ENCODE measurements around the gene PPM1K.
"Not testable (repeated sequence)": the region's sequence is repeated elsewhere in the genome, so short reads cannot be mapped to it uniquely, and the experiment has no call there.

PPM1K gene

DNA sequence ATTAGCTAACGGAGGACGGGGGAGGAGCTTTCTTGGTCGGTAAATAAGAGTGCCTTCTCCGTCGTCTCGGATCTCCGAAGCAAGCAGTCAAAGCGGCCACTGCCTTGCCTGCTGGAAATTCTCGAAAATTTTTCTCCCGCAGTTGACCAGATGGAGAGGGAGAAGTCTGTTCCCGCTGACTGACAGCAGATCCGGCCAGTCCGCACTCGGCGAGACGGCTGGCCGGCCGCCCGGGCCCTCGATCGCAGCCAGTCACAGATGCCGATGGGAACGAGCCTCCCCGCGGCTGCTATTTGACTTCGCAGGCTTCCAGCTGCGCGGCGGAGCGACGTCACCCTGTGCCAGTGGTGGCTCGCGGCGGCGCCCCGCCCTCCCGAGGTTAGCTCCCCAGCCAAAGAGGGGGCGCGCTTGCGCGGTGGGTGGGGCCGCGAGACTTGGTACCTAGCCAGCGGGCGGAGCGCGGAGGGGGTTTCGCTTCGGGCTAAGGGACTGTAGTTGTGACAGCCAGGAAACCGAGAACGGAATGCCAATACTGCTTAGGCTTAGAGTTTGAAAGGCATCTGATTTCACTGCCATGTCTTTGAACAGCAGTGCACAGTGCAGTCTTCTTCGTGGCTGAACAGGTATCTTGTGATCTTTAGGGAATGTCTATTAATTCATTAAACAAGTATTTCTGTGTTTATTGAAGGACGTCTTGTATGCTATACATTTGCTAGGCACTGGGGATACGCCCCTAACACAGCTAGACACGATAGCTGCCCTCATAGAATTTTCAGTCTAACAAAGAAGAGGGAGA is at the start of gene PPM1K:
Gene PPM1K (minus strand): TSS at position 123 of the 796 bp plus-strand sequence. CDS start 5,978 bp downstream, outside the sequence.
- peak; percentile 100 for DNase-seq

DNA sequence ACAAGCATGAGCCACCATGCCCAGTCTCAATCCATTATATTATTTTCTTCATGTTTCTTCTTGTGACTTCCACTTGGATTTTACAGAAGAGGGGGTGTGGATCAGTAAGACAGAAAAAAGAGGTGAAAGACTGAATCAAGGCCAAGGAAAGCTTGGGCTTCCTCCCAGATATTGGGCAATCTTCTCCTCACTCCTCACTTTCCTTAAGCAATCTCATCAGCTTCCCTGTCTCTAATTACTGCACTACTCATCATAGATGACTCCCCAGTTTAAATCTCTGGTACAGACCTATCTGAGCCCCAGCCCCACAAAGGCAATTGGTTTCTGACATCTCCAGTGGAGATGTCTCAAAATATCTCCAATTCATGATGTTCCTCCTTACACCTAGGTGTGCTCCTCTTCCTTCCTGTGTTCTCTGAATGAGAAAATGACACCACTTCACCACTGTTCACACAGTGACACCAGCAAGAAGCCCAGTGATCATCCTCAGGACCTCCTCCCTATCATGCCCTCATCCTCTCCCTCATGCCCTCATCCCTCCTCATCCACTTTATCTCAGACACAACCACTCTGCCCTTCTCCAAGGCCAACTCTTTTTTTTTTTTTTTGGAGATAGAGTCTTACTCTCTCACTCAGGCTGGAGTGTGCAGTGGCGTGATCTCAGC is 49.5 kb upstream of the PPM1K start:
- DNase-seq: no peak

DNA sequence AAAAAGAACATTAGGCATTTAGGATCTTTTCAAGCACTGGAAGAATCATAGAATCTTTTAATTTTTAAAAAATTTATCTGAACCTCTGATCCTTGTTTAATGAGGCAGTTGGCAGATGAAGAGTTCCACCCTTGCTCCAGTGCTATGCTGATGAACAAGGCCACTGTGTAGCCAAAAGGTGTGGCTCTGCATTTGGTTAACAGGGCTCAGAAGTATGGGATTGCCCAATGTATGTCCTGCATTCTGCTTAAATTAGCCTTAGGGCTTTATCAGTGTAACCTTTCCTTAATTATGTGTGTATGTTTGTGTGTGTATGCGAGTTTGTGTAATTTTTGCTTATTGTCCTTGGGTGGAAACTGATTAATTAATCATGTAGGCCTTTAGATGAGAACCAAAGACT is 43.3 kb upstream of the PPM1K start:
- DNase-seq: no peak

DNA sequence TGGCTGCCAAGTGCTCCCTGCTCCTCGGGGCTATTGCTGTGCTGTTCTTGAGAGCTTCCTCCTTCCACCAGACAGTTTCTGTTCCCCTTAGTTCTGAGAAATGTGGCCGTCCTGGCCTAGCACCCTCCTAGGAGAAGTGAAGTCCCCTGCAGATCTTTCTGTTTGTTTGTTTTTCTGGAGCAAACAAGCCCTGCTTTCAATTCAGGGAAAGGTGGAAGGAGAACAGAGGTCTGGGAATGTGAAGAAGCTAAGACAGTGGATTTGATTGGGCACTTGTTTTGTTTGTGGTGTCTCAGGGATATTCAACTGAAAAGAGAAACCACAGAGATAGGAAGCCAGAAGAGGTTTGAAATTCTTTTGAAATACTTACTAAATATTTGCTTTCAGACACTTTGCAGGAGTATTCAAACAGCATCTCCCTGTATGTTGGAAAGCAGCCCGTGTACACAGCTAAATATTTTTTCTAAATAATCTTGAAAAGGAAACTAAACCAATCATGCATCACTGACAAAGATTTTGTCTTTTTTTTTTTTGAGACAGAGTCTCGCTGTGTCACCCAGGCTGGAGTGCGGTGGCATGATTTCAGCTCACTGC is 36.5 kb upstream of the PPM1K start:
- DNase-seq: peak; percentile 60

DNA sequence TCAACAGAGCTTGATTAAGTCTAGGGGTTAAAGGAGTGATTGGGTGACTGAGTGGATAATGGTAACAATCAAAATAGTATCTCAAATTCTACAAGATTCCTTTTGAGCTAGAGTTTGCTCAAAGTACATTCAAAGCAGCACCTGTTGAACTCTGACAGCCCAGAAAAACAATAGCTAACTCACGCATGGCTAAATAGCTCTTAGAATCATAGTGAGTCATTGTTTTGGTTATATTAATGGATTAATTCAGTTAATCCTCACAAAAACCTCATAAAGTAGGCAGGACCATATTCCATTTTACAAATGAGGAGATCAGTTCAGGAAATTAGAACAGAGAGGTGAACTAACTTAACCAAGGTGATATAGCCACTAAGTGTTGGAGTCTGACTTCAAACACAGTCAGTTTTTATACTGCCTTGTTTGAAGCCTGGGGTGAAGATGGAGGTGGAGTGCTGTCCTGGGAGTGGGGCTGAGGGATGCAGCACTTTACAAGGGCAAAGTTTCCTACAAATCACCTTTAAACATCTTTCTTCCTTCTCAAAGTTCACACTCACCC is 35.9 kb upstream of the PPM1K start:
- peak; percentile 5 for DNase-seq

DNA sequence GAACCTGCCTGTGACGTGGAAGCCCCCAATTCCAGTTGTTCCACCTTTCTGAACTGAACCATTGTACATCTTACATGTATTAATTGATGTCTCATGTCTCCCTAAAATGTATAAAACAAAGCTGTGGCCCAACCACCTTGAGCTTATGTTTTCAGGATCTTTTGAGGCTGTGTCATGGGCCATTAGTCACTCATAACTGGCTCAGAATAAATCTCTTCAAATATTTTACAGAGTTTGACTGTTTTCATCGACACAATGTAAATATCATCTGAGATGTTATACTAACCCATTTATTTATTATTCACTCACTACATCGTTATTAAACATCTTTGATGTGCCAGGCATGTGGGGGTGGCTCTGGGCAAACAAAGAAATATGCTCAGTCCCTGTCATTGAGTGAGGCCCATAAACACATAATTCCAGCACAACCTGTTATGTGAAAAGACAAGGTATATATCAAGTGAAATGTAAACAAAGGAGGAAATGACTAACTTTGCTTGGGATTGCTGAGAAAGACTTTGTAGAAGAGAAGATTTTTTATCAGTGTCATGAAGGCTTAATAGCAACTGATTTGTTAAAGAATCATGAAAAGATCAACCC is 34.5 kb upstream of the PPM1K start:
- DNase-seq: no peak

DNA sequence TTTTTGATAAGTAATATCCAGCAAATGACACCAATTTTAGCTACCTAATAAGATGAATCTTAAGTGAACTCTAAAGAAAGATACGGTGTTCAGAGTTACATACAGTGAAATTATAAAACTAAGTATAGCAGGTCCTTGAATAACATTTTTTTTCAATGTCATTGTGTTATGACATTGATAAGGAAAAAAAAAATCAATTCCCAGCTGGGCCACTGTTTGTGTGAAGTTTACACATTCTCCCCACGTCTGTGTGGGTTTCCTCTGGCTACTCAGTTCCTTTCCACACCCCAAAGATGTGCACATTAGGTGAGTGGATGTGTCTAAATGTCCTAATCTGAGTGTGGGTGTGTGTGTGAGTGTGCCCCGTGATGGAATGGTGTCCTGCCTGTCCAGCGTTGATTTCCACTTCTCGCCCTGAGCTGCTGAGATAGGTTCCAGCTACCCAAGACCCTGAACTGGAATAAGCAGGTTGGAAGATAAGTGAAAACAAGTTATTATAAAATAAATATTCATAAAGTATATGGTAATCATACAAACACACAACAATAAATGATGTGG is 31.2 kb upstream of the PPM1K start:
- DNase-seq: no peak

DNA sequence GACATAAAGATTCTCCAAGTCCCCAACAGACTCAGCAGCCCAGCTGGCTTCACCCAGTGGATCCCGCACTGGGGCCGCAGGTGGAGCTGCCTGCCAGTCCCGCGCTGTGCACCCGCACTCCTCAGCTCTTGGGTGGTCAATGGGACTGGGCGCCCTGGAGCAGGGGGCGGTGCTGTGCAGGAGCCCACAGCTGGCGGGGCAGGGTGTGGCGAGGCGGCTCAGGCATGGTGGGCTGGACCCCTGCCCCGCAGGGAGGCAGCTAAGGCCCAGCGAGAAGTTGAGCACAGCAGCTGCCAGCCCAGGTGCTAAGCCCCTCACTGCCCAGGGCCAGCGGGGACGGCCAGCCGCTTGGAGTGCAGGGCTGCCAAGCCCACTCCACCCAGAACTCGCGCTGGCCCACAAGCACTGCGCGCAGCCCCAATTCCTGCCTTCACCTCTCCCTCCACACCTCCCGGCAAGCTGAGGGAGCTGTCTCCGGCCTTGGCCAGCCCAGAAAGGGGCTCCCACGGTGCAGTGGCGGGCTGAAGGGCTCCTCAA is 28.8 kb upstream of the PPM1K start:
- DNase-seq: not testable (repeated sequence)

DNA sequence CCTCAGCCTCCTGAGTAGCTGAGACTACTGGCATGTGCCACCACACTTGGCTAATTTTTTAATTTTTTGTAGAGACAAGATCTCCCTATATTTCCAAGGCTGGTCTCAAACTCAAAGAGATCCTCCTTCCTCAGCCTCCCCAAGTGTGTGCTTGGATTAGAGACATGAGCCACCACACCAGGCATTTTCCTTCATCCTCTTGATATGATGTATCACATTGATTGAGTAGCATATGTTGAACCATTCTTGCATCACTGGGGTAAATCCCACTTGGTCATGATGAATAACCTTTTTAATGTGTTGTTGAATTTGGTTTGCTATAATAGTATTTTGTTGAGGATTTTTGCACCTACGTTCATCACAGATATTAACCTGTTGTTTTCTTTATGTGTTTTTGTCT is 24.2 kb upstream of the PPM1K start:
- no peak for DNase-seq

DNA sequence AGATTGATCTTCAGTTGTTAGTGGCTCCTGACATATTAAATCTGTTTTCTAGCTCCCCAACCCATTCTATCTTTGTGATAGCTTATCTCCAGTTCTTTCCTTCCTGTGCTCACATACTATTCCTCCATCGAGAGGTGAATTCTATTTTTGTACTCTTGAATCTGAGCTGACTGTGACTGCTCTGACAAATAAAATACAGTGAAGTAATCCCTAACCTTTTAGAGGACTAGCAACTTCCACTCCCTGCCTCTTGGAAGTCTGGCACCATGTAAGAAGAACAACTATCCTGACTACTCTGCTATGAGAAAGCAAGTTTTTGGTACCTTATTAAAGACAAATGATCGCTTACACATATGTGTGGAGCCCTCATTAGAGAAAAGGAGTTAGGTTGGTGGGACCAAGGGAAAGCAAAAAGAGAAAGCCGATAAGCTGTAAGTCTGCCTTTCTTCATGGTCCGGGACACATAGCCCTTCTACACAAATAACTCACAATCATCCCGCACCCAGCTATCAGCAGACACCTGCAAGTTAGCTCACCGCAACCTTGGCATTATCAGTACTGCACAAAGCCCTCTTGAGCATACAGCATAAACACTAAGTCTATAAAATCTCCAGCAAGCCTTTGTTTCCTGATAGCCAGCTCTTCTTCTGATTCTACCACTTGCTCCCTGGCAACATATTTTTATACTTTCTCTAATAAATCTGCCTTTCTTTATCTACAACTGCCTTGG is 13.5 kb upstream of the PPM1K start:
- DNase-seq: no peak

DNA sequence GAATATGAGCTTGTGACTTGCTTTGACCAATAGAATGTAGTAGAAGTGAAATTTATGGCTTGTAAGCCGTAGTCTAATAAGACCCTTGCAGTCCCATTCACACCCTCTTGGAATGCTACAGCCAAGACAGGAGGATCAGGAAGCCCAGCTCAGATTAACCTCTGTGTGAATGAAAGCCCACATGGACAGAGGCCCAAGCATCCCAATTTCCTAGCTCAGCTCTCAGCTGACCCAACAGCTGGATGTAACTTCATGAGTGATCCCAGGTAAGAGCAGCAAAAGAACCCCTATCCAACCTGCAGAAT is 12.8 kb upstream of the PPM1K start:
- DNase-seq: no peak

DNA sequence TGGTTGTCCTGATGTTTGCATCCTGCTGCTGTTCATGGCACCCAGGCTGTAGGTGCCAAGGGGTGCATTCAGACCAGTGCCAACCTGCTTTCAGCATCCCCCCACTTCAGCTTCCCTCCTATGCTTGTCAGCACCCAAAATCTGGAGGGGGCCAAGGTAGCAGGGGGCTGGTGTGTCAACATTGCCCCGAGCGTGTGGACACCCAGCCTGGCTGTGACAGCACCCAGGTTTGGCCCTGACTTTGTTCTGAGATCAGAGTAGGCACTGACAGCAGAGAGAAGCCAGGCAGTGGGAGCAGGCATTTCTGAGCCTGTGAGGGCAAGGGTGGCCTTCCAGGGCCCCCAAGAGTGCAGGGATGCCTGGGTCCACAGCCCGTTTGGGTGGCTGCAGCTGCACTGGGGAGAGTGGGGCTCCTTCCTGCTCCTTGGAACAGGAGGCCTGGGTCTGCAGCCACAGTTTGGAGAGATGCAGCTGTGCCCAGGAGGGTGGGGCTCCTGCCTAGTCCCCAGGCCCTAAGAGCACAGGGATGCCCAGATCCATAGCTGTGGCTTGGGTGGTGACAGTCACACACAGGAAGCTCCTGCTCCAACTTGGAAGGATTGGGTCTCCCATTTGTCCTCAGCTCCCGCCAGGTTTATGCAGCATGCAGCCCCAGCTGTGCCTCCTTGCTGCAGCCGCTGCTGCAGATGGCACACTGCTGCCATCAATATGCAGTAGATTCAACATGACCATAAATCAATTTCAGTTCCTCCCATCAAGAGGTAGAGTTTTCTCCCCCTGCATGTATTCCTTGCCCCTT is 12.3 kb upstream of the PPM1K start:
- DNase-seq: no peak

DNA sequence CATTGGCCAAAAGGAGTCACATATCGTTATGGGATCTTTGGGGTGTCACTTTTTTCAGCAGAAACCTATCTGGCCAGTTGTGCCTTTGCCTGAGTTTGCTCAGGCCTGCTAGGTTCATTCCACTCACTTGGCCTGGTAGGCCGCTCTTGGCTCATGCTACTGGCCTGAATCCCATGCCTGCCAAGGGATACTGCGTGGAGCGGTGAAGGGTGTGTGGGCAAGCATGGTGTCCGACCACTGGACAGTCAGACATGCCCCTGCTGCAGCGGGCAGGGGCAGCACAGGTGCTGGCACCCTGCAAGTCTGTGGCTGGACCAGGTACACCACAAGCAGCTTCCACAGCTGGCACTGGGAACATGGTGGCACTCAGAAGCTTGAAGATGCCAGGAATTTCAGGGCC is 11.3 kb upstream of the PPM1K start:
- no peak for DNase-seq

DNA sequence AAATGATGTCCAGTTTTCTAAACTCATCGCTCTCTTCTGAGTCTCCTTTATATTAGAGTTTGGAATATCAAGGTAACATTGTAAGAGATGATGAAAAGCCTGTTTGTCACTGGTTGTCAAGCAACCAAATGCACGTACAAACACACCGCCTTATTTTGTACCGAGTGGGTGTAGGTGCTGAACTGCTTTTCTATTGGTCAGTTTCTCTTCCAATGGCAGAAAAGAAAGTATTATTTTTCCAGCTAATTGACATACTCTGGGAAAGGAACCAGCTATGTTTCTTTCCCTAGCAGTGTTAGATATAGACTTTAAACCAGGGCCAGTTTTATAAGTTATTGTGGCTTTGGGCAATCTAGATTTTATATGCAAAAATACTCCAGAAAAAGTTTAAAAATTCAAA is 6.6 kb upstream of the PPM1K start:
- no peak for DNase-seq

DNA sequence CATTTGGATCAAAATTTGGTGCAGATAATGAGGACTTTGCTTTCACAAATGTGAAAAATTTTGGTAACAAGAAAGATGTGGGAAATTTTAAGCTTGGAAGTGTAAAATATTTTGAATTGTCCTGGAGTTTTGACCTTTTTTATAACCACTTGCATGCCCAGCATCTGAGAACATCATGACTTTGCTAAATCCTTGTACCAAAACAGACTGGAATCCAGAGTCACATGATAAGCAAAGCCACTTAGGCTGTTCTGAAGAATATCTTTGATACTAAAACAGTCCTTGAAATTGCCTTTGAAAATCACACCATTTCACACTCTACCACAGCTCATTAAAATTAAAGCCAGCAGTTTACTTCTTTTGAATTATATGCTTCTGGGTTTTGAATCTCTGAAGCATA is 2.5 kb upstream of the PPM1K start:
- DNase-seq: no peak

DNA sequence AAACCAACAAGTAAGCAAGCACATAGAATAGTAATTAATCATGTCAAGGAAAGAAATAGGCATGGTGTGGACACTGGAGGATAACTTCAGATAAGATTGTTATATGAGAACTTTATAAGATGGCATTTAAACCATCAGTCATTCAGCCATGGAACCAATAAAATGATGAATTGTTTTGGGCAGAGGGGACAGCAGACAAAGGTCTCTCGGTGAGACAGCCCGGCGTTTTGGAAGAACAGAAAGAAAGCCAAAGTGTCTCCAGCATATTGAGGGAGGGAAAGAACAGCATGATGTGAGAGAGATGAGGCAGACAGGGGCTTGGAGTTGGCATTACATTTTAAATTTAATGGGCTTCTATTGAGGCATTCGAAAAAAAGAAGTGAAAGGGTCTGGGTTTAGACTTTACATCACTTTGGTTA is 883 bp upstream of the PPM1K start:
- DNase-seq: no peak

DNA sequence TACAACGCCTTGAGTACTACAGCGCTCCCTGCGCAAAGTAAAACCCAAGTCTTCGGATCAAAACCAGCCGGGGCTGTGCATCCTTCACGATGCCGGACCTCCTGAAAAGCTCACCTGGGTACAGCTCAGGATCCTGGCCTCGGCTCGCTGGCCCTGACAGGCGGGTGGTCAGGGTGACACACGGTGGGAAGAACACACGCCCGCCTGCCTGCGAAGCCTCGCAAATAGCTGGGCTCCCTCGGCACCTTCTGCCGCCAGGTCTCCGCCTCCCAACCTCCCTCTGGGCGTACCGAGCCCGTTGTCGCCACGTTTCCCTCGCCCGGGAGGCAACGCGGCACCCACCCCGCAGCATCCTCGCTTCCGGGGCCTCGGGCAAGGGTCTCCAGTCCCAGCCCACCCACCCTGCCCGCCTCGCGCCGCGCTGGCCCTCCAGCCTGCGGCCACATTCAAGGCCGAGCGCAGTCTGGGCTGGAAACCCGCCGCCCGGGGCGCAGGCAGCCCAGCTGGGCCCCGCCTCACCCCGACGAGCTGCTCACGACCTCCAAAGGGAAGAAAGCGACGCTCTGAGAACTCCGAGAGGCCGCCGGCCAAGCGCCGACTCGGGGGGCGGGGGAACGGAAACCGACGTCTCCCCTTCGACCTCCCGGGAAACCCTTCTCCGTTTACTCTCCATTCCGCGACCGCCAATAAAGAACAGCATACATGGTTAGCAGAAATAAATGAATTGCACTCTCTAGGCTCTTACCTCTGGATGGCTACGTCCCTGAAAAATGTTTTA is 511 bp downstream of the PPM1K start:
- peak; percentile 70 for DNase-seq

DNA sequence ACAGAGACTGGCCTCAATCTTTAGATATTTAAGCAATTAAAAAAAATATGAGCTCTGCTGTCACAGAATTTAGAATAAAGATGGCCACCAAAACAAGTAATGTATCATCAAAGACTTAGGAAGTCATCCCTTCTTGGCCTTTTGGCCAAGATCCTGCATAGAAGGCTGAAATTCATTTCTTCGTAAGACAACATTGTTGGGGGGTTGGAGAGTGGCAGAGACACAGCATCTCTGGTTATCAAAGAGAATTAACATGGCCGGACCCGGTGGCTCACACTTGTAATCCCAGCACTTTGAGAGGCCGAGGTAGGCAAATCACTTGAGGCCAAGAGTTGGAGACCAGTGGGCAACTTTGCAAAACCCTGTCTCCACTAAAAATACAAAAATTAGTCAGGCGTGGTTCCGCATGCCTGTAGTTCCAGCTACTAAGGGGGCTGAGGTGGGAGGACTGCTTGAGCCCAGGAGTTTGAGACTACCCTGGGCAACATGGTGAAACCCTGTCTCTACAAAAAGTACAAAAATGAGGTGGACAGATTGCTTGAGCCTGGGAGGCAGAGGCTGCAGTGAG is 4.0 kb downstream of the PPM1K start:
- no peak for DNase-seq

DNA sequence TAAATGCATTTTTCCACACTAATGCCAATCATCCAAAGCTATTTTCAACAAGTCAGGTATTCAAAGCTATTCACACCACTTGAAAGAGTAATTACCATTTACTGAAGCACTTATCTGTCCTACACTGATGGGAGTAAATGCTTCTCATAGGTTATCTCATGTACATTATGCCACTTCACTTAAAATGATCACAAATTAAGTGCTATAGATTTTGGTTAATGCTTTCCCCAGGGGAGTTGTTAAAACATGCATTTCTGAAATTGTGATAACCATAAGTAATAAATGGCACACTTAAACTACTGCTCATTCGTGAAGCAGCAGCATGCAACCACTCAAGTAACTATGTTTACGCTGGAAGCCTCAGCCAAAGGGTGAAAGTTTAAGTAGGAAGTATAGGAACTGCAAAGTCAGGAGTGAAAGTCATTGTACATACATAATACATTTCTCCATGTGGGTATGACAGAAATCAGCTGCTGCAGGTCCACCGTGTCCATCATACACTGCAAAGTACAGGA is 6.6 kb downstream of the PPM1K start:
- DNase-seq: no peak

Measured in activated CD4-positive, alpha-beta T cell treated with anti-CD3 and anti-CD28 coated beads, Interleukin-2, Interleukin-6, amounts not matched to agents 100 ng/mL and 50 ng/mL, durations not matched to agents 16 hours and 8 hours (primary cell).